ENCODE data around the gene ST6GAL1.
"Not testable (repeated sequence)": the region's sequence is repeated elsewhere in the genome, so short reads cannot be mapped to it uniquely, and the experiment has no call there.

ST6GAL1 gene, protein sequence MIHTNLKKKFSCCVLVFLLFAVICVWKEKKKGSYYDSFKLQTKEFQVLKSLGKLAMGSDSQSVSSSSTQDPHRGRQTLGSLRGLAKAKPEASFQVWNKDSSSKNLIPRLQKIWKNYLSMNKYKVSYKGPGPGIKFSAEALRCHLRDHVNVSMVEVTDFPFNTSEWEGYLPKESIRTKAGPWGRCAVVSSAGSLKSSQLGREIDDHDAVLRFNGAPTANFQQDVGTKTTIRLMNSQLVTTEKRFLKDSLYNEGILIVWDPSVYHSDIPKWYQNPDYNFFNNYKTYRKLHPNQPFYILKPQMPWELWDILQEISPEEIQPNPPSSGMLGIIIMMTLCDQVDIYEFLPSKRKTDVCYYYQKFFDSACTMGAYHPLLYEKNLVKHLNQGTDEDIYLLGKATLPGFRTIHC

GRCh38 chr3:186930143-186930640 is at the start of gene ST6GAL1:
ST6GAL1 (plus strand) TSS chr3:186930526; CDS start chr3:187042704, 112,178 bp downstream.
- no peaks in the 10 kb centered on the region for H3K4me1 ChIP-seq (ENCODE audit: control insufficient read depth, insufficient read depth, low read length)
- no peak within 1 kb of the TSS for H3K9ac ChIP-seq (ENCODE audit: low read length)
- no peak within 1 kb of the TSS for H3K27ac ChIP-seq (ENCODE audit: low read depth, low read length)
- H3K27me3 ChIP-seq (ENCODE audit: control insufficient read depth, insufficient read depth, low read length), result no peaks in the 10 kb centered on the region
- H3K4me3 ChIP-seq (ENCODE audit: low read length), result peak within 1 kb of the TSS; percentile 54
- no peaks in the 10 kb centered on the region for H3K36me3 ChIP-seq (ENCODE audit: control insufficient read depth, insufficient read depth, low read length)

GRCh38 chr3:186882150-186882524 is 48.2 kb upstream of the ST6GAL1 start:
- Histone ChIP-seq H3K9ac (ENCODE audit: low read length) (no peak overlapping the region), H3K4me1 (ENCODE audit: control insufficient read depth, insufficient read depth, low read length) (no peaks in the 10 kb centered on the region), H3K27ac (ENCODE audit: low read depth, low read length) (no peak overlapping the region)

DNA sequence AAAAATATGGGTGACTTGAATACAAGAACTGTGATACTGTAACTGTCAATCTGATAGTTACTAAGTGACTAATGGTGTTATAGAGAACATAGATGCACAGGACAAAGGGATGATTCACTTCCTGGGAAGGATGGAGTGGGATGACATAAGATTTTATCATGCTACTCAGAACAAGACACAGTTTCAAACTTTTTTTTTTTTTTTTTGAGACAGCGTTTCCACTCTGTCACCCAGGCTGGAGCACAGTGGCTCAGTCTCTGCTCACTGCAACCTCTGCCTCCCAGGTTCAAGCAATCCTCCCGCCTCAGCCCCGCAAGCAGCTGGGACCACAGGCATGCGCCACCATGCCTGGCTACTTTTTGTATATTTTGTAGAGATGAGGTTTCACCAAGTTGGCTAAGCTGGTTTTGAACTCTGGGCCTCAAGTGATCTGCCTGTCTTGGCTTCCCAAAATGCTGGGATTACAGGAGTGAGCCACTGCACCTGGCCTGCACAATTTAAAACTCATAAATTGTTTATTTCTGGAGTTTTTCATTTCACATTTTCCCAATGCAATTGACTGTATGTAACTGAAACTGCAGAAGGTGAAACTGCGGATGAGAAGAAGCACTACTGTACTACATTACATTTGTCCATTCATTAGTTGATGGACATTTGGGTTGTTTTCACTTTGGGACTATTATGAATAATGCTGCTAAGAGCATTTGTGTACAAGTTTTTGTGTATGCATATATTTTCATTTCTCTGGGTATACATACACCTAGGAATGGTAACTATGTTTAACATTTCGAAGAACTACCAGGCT is 47.2 kb upstream of the ST6GAL1 start:
- Histone ChIP-seq H3K36me3 (ENCODE audit: control insufficient read depth, insufficient read depth, low read length) (no peaks in the 10 kb centered on the region), H3K27me3 (ENCODE audit: control insufficient read depth, insufficient read depth, low read length) (no peaks in the 10 kb centered on the region), H3K27ac (ENCODE audit: low read depth, low read length) (no peak overlapping the region), H3K4me3 (ENCODE audit: low read length) (no peak overlapping the region), H3K9ac (ENCODE audit: low read length) (no peak overlapping the region), H3K4me1 (ENCODE audit: control insufficient read depth, insufficient read depth, low read length) (no peaks in the 10 kb centered on the region)

More at GRCh38 chr3:186882150-186882524, 48.2 kb upstream of the ST6GAL1 start:
- H3K36me3 ChIP-seq (ENCODE audit: control insufficient read depth, insufficient read depth, low read length), result no peaks in the 10 kb centered on the region
- no peaks in the 10 kb centered on the region for H3K27me3 ChIP-seq (ENCODE audit: control insufficient read depth, insufficient read depth, low read length)
- no peak overlapping the region for H3K4me3 ChIP-seq (ENCODE audit: low read length)

DNA sequence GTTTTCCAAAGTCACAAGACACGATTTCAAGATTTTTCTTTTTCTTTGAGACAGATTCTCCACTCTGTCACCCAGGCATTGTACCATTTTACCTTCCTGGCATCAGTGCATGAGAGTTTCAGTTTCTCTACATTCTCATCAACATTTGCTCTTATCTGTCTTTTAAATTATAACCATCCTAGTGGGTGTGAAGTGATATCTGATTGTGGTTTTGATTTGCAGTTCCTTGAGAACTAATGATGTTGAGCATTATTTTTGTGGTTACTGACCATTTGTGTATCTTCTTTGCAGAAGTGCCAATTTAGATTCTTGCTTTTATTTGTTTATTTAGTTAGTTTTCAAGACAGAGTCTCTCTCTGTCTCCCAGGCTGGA is 46.7 kb upstream of the ST6GAL1 start:
- no peaks in the 10 kb centered on the region for H3K4me1 ChIP-seq (ENCODE audit: control insufficient read depth, insufficient read depth, low read length)
- no peak overlapping the region for H3K27ac ChIP-seq (ENCODE audit: low read depth, low read length)
- H3K4me3 ChIP-seq (ENCODE audit: low read length), result no peak overlapping the region
- H3K9ac ChIP-seq (ENCODE audit: low read length), result no peak overlapping the region
- no peaks in the 10 kb centered on the region for H3K36me3 ChIP-seq (ENCODE audit: control insufficient read depth, insufficient read depth, low read length)
- H3K27me3 ChIP-seq (ENCODE audit: control insufficient read depth, insufficient read depth, low read length), result no peaks in the 10 kb centered on the region

- H3K4me1 ChIP-seq (ENCODE audit: control insufficient read depth, insufficient read depth, low read length); H3K27me3 ChIP-seq (ENCODE audit: control insufficient read depth, insufficient read depth, low read length); H3K4me3 ChIP-seq (ENCODE audit: low read length); H3K36me3 ChIP-seq (ENCODE audit: control insufficient read depth, insufficient read depth, low read length); H3K27ac ChIP-seq (ENCODE audit: low read depth, low read length); H3K9ac ChIP-seq (ENCODE audit: low read length): not testable (repeated sequence)
Observed at GRCh38 chr3:186884868-186885267, 45.5 kb upstream of the ST6GAL1 start.

GRCh38 chr3:186886202-186886981 is 43.9 kb upstream of the ST6GAL1 start:
- H3K4me3 ChIP-seq (ENCODE audit: low read length), result no peak overlapping the region
- no peak overlapping the region for H3K9ac ChIP-seq (ENCODE audit: low read length)
- no peak overlapping the region for H3K27ac ChIP-seq (ENCODE audit: low read depth, low read length)
- no peaks in the 10 kb centered on the region for H3K4me1 ChIP-seq (ENCODE audit: control insufficient read depth, insufficient read depth, low read length)
- no peaks in the 10 kb centered on the region for H3K36me3 ChIP-seq (ENCODE audit: control insufficient read depth, insufficient read depth, low read length)
- H3K27me3 ChIP-seq (ENCODE audit: control insufficient read depth, insufficient read depth, low read length), result no peaks in the 10 kb centered on the region

GRCh38 chr3:186887507-186887938 is 42.8 kb upstream of the ST6GAL1 start:
- not testable (repeated sequence) for H3K27ac ChIP-seq (ENCODE audit: low read depth, low read length); H3K27me3 ChIP-seq (ENCODE audit: control insufficient read depth, insufficient read depth, low read length); H3K36me3 ChIP-seq (ENCODE audit: control insufficient read depth, insufficient read depth, low read length); H3K4me3 ChIP-seq (ENCODE audit: low read length); H3K9ac ChIP-seq (ENCODE audit: low read length); H3K4me1 ChIP-seq (ENCODE audit: control insufficient read depth, insufficient read depth, low read length)

DNA sequence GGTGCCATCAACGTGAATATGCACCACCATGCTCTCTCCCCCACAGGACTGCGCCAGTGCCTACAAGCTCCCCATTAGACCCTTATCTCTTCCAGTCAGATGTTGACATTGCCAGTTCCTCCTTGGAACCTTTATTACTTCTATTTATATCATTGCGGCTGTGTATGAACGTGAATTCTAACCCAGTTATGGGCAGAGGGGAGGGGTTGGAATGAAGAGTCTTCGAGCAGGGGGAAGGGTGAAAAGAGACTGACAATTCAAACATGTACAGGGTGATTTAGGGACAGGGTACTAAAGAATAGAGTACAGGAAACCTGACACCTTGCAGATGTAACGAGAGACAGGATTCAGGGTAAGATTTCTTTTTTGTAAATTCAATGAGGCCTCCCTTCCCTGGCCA is 41.8 kb upstream of the ST6GAL1 start:
- H3K27ac ChIP-seq (ENCODE audit: low read depth, low read length), result no peak overlapping the region

GRCh38 chr3:186889698-186890097 is 40.6 kb upstream of the ST6GAL1 start:
- not testable (repeated sequence) for H3K36me3 ChIP-seq (ENCODE audit: control insufficient read depth, insufficient read depth, low read length); H3K9ac ChIP-seq (ENCODE audit: low read length); H3K4me3 ChIP-seq (ENCODE audit: low read length); H3K27ac ChIP-seq (ENCODE audit: low read depth, low read length); H3K4me1 ChIP-seq (ENCODE audit: control insufficient read depth, insufficient read depth, low read length); H3K27me3 ChIP-seq (ENCODE audit: control insufficient read depth, insufficient read depth, low read length)

More for the DNA sequence above, 41.8 kb upstream of the ST6GAL1 start:
- Histone ChIP-seq H3K36me3 (ENCODE audit: control insufficient read depth, insufficient read depth, low read length) (no peaks in the 10 kb centered on the region), H3K4me3 (ENCODE audit: low read length) (no peak overlapping the region), H3K4me1 (ENCODE audit: control insufficient read depth, insufficient read depth, low read length) (no peaks in the 10 kb centered on the region), H3K27me3 (ENCODE audit: control insufficient read depth, insufficient read depth, low read length) (no peaks in the 10 kb centered on the region), H3K9ac (ENCODE audit: low read length) (no peak overlapping the region)

- Histone ChIP-seq H3K27me3 (ENCODE audit: control insufficient read depth, insufficient read depth, low read length) (no peaks in the 10 kb centered on the region), H3K27ac (ENCODE audit: low read depth, low read length) (no peak overlapping the region), H3K9ac (ENCODE audit: low read length) (no peak overlapping the region), H3K36me3 (ENCODE audit: control insufficient read depth, insufficient read depth, low read length) (no peaks in the 10 kb centered on the region), H3K4me3 (ENCODE audit: low read length) (no peak overlapping the region), H3K4me1 (ENCODE audit: control insufficient read depth, insufficient read depth, low read length) (no peaks in the 10 kb centered on the region)
Observed at GRCh38 chr3:186890911-186891310, 39.4 kb upstream of the ST6GAL1 start.

- H3K36me3 ChIP-seq (ENCODE audit: control insufficient read depth, insufficient read depth, low read length); H3K27me3 ChIP-seq (ENCODE audit: control insufficient read depth, insufficient read depth, low read length); H3K27ac ChIP-seq (ENCODE audit: low read depth, low read length); H3K4me1 ChIP-seq (ENCODE audit: control insufficient read depth, insufficient read depth, low read length); H3K9ac ChIP-seq (ENCODE audit: low read length); H3K4me3 ChIP-seq (ENCODE audit: low read length): not testable (repeated sequence)
Observed at GRCh38 chr3:186893071-186893470, 37.3 kb upstream of the ST6GAL1 start.

- H3K27me3 ChIP-seq (ENCODE audit: control insufficient read depth, insufficient read depth, low read length), result no peaks in the 10 kb centered on the region
- H3K9ac ChIP-seq (ENCODE audit: low read length), result no peak overlapping the region
- H3K27ac ChIP-seq (ENCODE audit: low read depth, low read length), result no peak overlapping the region
- H3K36me3 ChIP-seq (ENCODE audit: control insufficient read depth, insufficient read depth, low read length), result no peaks in the 10 kb centered on the region
- no peaks in the 10 kb centered on the region for H3K4me1 ChIP-seq (ENCODE audit: control insufficient read depth, insufficient read depth, low read length)
- H3K4me3 ChIP-seq (ENCODE audit: low read length), result no peak overlapping the region
Observed at GRCh38 chr3:186895406-186895805, 34.9 kb upstream of the ST6GAL1 start.
